HL-60 (cell line): ENCODE measurements around the gene SPSB3.

Experiments
- CTCF ChIP-seq: IDR thresholded peaks from one replicate; pipeline ENCODE4 v1.5.1; 2011; ENCODE audit warnings: low read length, control low read depth, inconsistent platforms; ENCODE audit not compliant: insufficient read depth
- GABPA ChIP-seq: IDR thresholded peaks from 2 replicates; pipeline ENCODE4 v1.6.1; 2012; ENCODE audit warnings: low read depth
- POLR2AphosphoS5 ChIP-seq: IDR thresholded peaks from 2 replicates; pipeline ENCODE4 v1.6.1; 2012; ENCODE audit warnings: low read depth
- REST ChIP-seq: IDR thresholded peaks from 2 replicates; pipeline ENCODE4 v1.6.1; 2012; ENCODE audit warnings: low read depth; ENCODE audit not compliant: insufficient replicate concordance
- SPI1 ChIP-seq: IDR thresholded peaks from 2 replicates; pipeline ENCODE4 v1.6.1; 2012; ENCODE audit warnings: low read depth, mild to moderate bottlenecking, borderline replicate concordance

GRCh38 chr16:1771864-1772361 lies 10.5 kb downstream of the SPSB3 start:
- no peak for TF ChIP-seq CTCF
- no peak; the same call in 1 of the 2 replicates for TF ChIP-seq POLR2AphosphoS5
- no peak for TF ChIP-seq GABPA
- TF ChIP-seq REST, result no peak
- TF ChIP-seq SPI1, result peak; percentile 28; the same call in 1 of the 2 replicates
